Body of pancreas (tissue), 4 donors: ENCODE results near the gene KAT2A. TPM values are rescaled to one million over a fixed set of nuclear protein-coding genes. Genes with fewer than 3 reads are reported as not detected.
A peak's percentile ranks its signal among the peaks of the same experiment; 100 is the strongest.

Experiments
- ATAC-seq: fragments of 150-250 bp; one replicate; pipeline ENCODE4 v1.9.1; 2016
- DNase-seq, 4 donors: peaks; one replicate each; pipeline ENCODE4 v3.0.0-alpha.2; 2019
- H3K27ac ChIP-seq, 4 donors: fragments of 200-600 bp; sonication (generic); 1 replicate in 3 of 4; 2 replicates in 1 of 4; pipeline versions ENCODE4 v1.5.1 to v1.6.1; 2016 to 2019; ENCODE audit warnings: mild to moderate bottlenecking in 1 of 4, mixed read lengths in 1 of 4, moderate library complexity in 1 of 4
- H3K27me3 ChIP-seq, 2 donors: fragments of 200-600 bp; sonication (generic); one replicate each; pipeline ENCODE4 v1.6.0; 2016; ENCODE audit warnings: mild to moderate bottlenecking in 1 of 2
- H3K36me3 ChIP-seq, 2 donors: fragments of 200-600 bp; sonication (generic); replicated peaks in 1 of 2; 2 replicates each; pipeline ENCODE4 v1.5.1; 2016; ENCODE audit warnings: low read depth in 2 of 2; ENCODE audit not compliant: insufficient read depth in 1 of 2
- H3K4me1 ChIP-seq: fragments of 200-600 bp; sonication (generic); one replicate; pipeline ENCODE4 v1.6.0; 2016
- H3K4me3 ChIP-seq, 2 donors: fragments of 200-600 bp; sonication (generic); 1 replicate in 1 of 2; 2 replicates in 1 of 2; pipeline ENCODE4 v1.5.1; 2016 to 2019
- H3K9me3 ChIP-seq, 3 donors: fragments of 200-600 bp; sonication (generic); 1 replicate in 2 of 3; 2 replicates in 1 of 3; pipeline ENCODE4 v1.5.1; 2016
- CTCF ChIP-seq, 7 experiments: fragments of 450-650 bp in 4 of 7; fragments of 200-600 bp in 3 of 7; sonication (generic) in 3 of 7; IDR thresholded peaks; one replicate each; pipeline ENCODE4 v1.5.1; 2016 to 2019; ENCODE audit warnings: antibody characterized with exemption in 7 of 7
- POLR2A ChIP-seq, 3 donors: fragments of 450-650 bp; IDR thresholded peaks; one replicate each; pipeline ENCODE4 v1.6.1; 2016; ENCODE audit warnings: antibody characterized with exemption in 3 of 3, mild to moderate bottlenecking in 2 of 3
- WGBS, 2 donors: methylation state at CpG; one replicate each; pipeline ENCODE4 v1.1.5; 2017; 5-methylcytosine and 5-hydroxymethylcytosine counted together
- intact Hi-C: fragments of 100-400 bp; cut with DNase I; formaldehyde crosslinking; loops from one replicate; pipeline ENCODE4 v1.15.1; 2023
- total RNA-seq, 2 donors: library from RNA; depleted of rRNA; stranded (reverse); fragments of >200 nt; gene quantifications; one replicate each; pipeline ENCODE4 v1.1.0, GENCODE V29; 2016

The KAT2A gene
- total RNA-seq, 2 donors from 2014 or later, result 50.6 to 58.7 TPM

GRCh38 chr17:42077755-42078154 lies 43.4 kb downstream of the KAT2A start:
- Histone ChIP-seq H3K9me3 (no peaks in the 10 kb centered on the region), H3K36me3 (no peaks in the 10 kb centered on the region), H3K27me3 (peaks cover 0 to 2% of the 10 kb centered on the region in 2 donors), H3K27ac (no peak overlapping the region), H3K4me3 (no peak overlapping the region), H3K4me1 (peaks cover under 1% of the 10 kb centered on the region)
- ATAC-seq, result no peak
- no peak for TF ChIP-seq CTCF (IDR thresholded peaks at IDR 0.05)
- TF ChIP-seq POLR2A (IDR thresholded peaks at IDR 0.05), result no peak
- intact Hi-C loops, result no loop called here
- WGBS, 2 donors, result 83% methylated on average over 5 of the region's 5 CpGs; no CpG with 5 or more reads in 1 of the 2 donors
- DNase-seq, result no peak

DNA sequence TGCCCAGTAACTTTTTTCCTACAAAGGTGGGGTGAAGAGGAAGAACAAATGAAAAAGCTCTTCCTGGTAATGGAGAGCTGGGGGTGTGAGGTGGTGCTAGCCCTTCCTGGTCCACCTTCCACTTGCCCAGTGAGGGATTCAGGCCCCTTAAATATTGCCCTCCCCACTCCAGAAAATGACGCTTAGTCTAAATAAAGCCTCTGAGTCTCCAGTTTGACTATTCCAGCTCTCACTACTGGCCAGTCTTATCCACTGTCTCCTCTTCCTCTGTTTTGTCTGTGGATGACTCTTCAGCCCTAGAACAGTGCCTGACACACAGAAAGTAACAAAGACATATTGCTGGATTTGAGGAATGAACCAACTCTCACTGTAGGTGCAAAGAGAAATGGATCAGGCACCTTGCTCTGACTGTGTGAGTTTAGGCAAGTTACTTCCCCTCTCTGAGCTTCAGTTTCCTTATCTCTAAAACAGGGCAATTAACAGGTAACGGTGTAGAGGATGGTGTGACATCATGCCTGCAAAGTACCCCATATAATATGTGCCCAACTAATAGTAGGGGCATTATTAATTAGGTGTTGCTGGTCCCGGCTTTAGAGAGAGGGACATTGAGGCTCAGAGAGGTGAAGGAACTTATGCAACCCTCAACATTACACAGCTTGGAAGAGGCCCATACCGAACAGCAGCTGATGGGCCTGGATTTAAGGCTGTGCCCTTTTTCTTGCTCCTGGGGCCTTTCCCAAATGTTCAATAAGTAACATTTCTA lies 44.2 kb downstream of the KAT2A start:
- no peak for ATAC-seq
- Histone ChIP-seq H3K27ac (no peak overlapping the region), H3K36me3 (no peaks in the 10 kb centered on the region), H3K27me3 (peaks cover 0 to 8% of the 10 kb centered on the region in 2 donors), H3K4me1 (peaks cover 9% of the 10 kb centered on the region), H3K4me3 (no peak overlapping the region), H3K9me3 (no peaks in the 10 kb centered on the region)
- DNase-seq, result no peak
- 75 to 77% methylated on average over 4 of the region's 4 CpGs for WGBS, 2 donors
- no peak for TF ChIP-seq CTCF (IDR thresholded peaks at IDR 0.05)
- no peak for TF ChIP-seq POLR2A (IDR thresholded peaks at IDR 0.05)
- intact Hi-C loops, result no loop called here

DNA sequence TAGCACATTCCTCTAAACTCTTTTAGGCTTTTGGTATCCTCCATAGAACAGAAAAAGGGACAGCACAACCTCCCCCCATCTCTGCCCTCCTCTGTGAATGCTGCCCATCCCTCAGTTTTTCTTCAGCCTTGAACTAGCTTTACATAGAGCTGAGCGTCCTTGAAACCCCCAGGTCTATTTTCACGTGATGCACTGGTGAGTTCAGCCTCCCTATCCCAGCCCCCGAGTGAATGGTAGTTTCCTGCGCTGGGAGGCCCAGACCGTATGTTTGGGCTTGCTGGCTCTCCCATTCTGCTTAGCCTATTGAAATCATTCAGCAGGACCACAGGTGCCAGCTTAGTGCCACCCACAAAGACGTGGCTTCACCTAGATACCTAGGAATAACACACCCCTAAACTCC lies 45.4 kb downstream of the KAT2A start:
- peaks cover 0 to 13% of the 10 kb centered on the region in 2 donors for H3K27me3 ChIP-seq
- no peak overlapping the region for H3K27ac ChIP-seq
- 61 to 66% methylated on average over 6 of the region's 6 CpGs for whole genome bisulfite sequencing, 2 donors
- H3K4me1 ChIP-seq, result peaks cover 10% of the 10 kb centered on the region
- intact Hi-C loops, result no loop called here
- H3K4me3 ChIP-seq, result no peak overlapping the region
- no peaks in the 10 kb centered on the region for H3K9me3 ChIP-seq
- TF ChIP-seq POLR2A (IDR thresholded peaks at IDR 0.05) (no peak), CTCF (IDR thresholded peaks at IDR 0.05) (no peak)
- no peak for ATAC-seq
- H3K36me3 ChIP-seq, result no peaks in the 10 kb centered on the region
- DNase-seq, result no peak

DNA sequence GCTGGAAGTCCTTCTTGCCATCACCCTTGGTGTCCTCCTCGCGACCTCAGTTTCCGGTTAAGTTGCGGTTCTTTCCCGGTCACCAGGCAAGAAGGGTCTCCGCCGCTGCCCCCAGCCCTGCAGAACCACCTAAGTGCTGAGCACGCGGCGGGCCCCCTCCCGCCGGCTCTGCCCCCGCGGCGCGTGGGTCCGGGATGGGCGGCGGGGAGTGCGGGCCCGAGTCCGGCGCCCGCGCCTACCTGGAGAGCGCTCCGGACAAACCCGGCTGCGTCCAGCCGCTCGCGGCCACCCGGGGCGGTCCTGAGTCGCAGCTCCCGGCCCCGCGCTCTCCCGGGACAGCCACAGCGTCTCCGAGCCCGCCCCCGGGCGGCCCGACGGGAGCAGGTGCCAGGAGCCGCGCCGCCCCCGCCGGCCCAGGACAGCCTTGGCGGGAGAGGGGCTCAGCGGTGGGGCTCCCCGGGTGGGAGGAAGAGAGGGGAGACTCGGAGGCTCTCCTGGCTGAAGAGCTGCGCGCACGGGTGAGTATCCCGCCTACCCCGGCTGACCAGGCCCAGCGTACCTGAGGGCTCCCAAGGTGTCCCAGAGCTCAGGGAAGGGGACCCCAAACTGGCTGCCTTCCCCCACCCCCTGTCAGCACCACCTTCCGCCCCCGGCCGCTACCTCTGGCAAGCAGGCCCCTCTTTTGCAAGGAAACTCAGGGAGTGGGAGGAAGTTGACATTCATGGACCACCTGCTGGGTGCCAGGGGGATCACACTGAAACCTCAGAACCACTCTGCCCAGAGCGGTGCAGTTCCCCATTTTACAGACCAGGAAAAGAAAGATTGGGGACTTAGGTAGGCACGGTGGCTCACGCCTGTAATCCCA lies 48.6 kb downstream of the KAT2A start:
- intact Hi-C loops, result loop anchor here (5.0 kb wide), 1 partner anchor 40 kb away; the partner anchor contains the start of gene DHX58
- Histone ChIP-seq H3K36me3 (no peaks in the 10 kb centered on the region), H3K27me3 (peaks cover 0 to 13% of the 10 kb centered on the region in 2 donors), H3K4me3 (no peak overlapping the region), H3K27ac (no peak overlapping the region), H3K4me1 (peaks cover 10% of the 10 kb centered on the region), H3K9me3 (no peaks in the 10 kb centered on the region)
- TF ChIP-seq POLR2A (IDR thresholded peaks at IDR 0.05) (no peak), CTCF (IDR thresholded peaks at IDR 0.05) (peak in 2 of 7 experiments; percentile 32 to 44)
- DNase-seq (peak; percentile 25 to 62 (median 38)), ATAC-seq (peak; percentile 53)
- WGBS, 2 donors, result 12 to 27% methylated on average over 10 to 60 of the region's 67 CpGs
